Activated gamma-delta T cell (primary cell): ENCODE results near the gene SVOPL.

ENCODE experiments used
- DNase-seq: peaks from one replicate; lab custom pipeline; 2025; lab: John Stamatoyannopoulos, UW

SVOPL gene

DNA sequence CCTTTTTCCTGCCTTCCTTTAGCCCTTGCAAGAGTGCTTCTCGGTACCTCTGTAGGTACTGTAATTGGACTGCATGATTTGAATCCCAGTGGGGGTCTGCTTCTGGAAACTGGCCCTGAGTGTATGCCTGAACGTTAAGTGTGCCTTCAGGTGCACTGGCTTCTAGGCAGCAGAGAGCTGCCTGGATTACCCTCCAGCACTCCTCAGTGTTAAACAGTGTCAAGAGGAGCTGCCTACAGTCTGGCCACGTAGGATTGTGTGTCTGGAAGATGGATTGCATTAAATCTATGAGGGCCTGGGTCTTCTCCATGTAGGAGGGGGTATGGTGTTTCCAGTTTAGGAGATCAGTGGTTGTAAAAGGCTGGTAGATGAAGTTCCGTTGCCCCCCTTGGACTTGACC lies 137.4 kb downstream of the SVOPL start:
- DNase-seq, result no peak

DNA sequence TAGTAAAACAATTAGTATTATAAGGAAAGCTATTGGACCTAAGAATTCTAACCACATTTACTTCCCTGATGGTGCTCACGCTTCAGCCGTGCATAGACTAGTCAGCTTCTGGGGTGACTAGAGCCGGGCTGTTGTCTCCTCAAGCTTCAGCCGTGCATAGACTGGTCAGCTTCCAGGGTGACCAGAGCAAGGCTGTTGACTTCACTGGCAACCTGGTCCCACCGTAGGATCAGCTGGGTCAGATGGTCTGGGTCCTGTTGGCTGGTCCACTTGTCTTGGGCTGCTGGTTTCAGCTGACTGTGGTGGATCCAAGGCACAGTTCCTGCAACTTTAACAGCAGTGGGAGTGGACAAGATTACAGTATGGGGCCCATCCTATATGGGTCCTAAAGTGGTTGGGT lies 141.7 kb downstream of the SVOPL start:
- no peak for DNase-seq

DNA sequence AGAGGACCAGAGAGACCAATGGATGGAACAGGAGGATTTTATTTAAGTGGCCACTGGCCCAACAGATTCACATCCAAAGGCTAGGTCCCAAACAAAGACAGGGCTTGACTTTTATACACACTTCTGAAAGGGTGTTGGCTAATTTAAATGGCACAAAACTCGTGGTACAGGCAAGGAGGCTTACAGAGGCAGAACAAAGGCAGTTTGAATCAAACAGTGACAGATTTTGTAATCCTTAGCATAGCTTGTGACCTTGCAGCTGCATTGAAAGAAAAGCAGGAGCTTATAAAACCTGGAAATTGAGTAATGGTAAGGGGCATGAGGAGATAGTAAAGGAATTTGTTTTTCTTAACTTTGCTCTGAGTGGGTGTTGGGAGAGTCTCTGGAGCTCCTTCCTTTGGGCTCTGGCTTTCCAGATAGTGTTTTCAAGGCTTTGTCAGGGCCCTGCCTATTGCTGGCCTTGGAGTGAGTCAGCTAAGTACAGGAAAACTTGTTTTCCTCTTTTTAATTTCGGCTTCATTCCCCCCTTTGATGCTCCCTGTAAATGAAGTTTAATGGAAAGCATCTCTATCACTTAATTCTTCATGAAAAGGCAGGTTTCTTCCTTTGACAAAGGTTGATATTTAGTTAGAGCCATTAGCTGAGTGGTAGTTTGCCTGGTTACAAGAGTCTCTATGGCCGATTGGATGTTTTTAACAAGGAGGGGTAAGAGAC lies 144.2 kb downstream of the SVOPL start:
- DNase-seq, result no peak

DNA sequence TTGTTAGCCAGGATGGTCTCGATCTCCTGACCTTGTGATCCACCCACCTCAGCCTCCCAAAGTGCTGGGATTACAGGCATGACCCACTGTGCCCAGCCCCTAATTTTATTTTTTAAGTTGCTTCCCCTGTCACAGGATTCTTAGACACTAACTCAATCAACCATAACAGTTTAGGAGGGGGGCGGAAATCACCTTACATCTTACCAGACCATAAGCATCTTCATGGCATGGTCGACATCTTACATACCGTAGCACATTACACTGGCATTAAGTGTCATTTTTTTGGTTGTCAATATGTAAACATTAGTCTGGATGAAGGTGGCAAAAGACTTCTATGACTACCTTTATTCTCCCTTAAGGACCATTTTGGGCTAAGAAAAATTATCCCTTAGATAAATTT lies 145.5 kb downstream of the SVOPL start:
- no peak for DNase-seq

DNA sequence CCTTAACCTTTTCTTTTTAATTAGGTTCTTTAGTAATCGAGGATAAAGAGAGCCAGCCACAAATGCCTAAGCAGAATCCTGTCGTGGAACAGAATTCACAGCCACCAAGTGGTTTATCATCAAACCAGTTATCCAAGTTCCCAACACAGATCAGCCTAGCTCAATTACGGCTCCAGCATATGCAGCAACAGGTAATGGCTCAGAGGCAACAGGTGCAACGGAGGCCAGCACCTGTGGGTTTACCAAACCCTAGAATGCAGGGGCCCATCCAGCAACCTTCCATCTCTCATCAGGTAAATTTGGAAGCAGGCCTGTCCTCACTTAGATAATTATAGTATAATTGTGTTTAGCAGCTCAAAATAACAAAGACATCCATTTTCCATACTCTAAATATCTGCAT lies 146.5 kb downstream of the SVOPL start:
- DNase-seq, result no peak

DNA sequence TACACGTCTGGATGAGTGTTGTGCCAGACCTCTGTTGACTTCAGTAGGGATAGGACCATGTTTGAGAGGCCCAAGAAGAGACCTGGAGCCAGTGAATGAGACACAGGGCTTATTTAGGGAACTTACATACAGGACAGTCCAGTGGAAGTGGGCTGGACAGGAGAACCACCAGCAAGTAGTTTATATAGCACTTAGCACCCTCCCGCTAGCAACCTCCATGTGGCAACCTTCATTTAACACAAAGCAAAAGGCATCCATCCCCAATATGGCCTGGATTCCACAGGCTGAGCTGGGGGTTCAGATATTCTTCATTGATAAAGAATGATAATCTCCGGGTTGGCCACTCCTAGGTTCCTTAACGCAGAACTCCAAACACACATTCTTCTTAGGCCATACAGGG lies 147.4 kb downstream of the SVOPL start:
- no peak for DNase-seq

DNA sequence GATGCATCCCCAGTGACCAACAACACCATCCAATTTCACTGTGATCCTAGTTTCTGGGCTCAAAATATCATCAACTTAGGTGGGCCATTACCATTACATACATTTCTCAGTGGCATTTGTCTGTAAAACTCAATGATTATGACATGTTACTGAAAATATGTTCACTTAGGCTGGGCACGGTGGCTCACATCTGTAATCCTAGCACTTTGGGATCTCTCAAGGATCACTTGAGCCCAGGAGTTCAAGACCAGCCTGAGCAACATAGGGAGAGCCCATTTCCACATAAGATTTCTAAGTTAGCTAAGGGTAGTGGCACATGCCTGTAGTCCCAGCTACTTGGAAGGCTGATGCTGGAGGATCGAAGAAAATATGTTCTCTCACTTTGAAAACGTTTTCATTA lies 150.1 kb downstream of the SVOPL start:
- no peak for DNase-seq

DNA sequence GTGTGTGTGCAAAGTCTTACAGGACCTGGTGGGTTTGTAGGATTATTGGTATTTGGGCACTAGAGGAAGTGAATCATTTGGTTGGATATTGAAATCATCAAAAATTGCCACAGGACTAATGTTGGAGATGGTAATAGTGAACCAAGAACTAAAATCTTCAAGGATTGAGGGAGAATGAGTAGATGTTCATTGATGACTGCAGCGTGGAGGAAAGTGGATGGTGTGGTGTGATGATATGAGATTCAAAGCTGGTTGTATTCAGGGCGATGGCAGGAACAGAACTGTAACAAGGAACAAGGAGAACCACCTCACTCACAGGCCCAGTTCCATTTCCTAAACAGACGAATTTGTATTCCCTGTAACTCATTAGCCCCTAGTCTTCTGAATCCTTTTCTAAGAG lies 150.8 kb downstream of the SVOPL start:
- DNase-seq, result no peak

DNA sequence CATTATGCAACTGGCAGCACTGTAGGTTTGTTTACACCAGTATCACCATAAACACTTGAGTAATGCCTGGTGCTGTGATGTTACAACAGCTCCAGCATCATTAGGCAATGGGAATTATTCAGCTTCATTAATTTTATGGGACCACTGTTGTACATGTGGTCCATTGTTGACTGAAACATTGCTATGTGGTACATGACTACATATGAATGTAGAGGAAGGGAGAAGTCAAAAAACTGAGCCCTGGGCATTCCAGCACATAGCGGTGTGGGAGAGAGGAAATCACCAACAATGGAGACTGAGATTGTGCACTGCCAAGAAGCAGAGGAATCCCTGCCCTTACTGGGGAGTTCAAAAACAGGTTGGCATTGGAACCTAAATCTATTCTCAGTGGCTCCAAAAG lies 152.1 kb downstream of the SVOPL start:
- DNase-seq, result no peak

DNA sequence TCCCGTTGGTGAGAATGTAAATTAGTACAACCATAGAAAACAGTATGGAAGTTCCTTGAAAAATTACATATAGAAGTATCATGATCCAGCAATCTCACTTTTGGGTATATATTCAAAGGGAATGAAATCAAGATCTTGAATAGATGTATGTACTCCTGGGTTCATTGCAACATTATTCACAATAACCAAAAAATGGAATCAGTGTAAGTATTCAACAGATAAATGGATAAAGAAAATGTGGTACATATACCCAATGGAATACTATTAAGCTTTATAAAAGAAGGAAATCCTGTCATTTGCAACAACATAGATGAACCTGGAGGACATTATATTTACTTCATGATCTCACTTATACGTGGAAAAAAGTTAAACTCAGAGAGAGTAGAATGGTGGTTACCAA lies 154.3 kb downstream of the SVOPL start:
- no peak for DNase-seq

DNA sequence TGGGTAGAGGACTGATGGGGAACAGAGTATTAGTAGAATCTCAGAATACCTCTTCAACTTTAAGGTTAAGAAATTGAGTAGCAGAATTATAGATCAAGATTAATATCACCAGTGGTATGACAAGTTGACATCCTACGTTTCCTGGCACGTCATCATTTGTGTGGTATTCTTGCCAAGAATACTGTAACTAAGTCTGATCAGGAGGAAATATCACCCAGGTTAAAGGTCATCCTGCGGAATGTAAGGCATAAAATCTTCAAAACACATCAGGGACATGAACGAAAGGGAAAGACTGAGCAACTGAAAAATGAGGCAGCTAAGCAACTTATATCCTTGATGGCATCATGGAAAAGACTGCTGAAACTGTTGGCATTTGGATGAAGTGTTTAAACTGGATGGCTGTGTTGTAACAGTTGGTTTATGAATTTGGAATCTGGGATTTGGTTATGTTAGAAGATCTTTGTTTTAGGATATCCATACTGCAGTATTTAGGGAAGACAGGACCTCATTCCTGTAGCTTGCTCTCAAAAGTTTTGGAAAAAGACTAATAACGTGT lies 155.0 kb downstream of the SVOPL start:
- no peak for DNase-seq

DNA sequence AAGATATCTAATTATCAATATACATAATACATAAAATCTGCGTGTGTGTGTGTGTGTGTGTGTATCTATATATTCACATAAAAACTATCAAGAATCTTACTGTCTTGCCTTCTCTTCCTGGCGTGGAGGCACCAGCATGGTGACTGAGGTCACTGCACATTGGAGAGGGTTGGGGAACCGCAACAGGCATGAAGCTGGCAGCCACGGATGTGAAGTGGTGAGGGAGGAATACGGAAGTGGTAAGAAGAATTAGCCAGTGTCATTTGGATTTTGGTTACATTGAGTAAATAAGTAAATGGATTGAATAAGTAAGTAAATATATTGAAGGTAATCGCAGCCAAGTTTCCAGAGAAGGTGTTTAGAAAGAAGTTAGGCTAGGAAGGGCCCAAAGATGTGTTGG lies 156.0 kb downstream of the SVOPL start:
- no peak for DNase-seq
